IPS-18a (cell line): ENCODE measurements around the gene MUC3A.
A peak's percentile ranks its signal among the peaks of the same experiment; 100 is the strongest.

Source experiments
- H3K27ac ChIP-seq: one replicate; pipeline ENCODE4 v1.5.1; 2013; ENCODE audit warnings: low read length
- H3K27me3 ChIP-seq: one replicate; pipeline ENCODE4 v1.6.1; 2013; ENCODE audit warnings: mild to moderate bottlenecking, low read length; ENCODE audit not compliant: control insufficient read depth, insufficient read depth
- H3K36me3 ChIP-seq: one replicate; pipeline ENCODE4 v1.6.1; 2013; ENCODE audit warnings: low read depth, low read length; ENCODE audit not compliant: control insufficient read depth
- H3K4me1 ChIP-seq: one replicate; pipeline ENCODE4 v1.6.1; 2013; ENCODE audit warnings: low read depth, low read length; ENCODE audit not compliant: control insufficient read depth
- H3K4me3 ChIP-seq: one replicate; pipeline ENCODE4 v1.5.1; 2013; ENCODE audit warnings: low read length
- H3K9ac ChIP-seq: one replicate; pipeline ENCODE4 v1.6.1; 2013; ENCODE audit warnings: mild to moderate bottlenecking, low read length, moderate library complexity
- H3K9me3 ChIP-seq: one replicate; pipeline ENCODE4 v1.6.1; 2013; ENCODE audit warnings: low read depth, low read length; ENCODE audit not compliant: control insufficient read depth

Gene MUC3A

GRCh38 chr7:100949933-100950443, 654 bp downstream of the MUC3A start:
- H3K9me3 ChIP-seq: no peaks in the 10 kb centered on the region
- no peak overlapping the region for H3K4me3 ChIP-seq
- peaks cover 24% of the 10 kb centered on the region for H3K4me1 ChIP-seq
- H3K9ac ChIP-seq: no peak overlapping the region
- H3K27me3 ChIP-seq: no peaks in the 10 kb centered on the region
- H3K27ac ChIP-seq: no peak overlapping the region
- no peaks in the 10 kb centered on the region for H3K36me3 ChIP-seq

GRCh38 chr7:100951172-100951571, 1.8 kb downstream of the MUC3A start:
- Histone ChIP-seq H3K9me3 (no peaks in the 10 kb centered on the region), H3K27me3 (no peaks in the 10 kb centered on the region), H3K4me1 (peaks cover 21% of the 10 kb centered on the region), H3K9ac (no peak overlapping the region), H3K36me3 (no peaks in the 10 kb centered on the region), H3K4me3 (no peak overlapping the region), H3K27ac (no peak overlapping the region)

- Histone ChIP-seq H3K27ac (no peak overlapping the region), H3K36me3 (no peaks in the 10 kb centered on the region), H3K4me3 (no peak overlapping the region), H3K27me3 (no peaks in the 10 kb centered on the region), H3K9ac (no peak overlapping the region), H3K9me3 (no peaks in the 10 kb centered on the region), H3K4me1 (peaks cover 20% of the 10 kb centered on the region)
Measured at GRCh38 chr7:100951888-100952560, 2.7 kb downstream of the MUC3A start.

- Histone ChIP-seq H3K27me3 (no peaks in the 10 kb centered on the region), H3K4me1 (peaks cover 20% of the 10 kb centered on the region)
Measured at GRCh38 chr7:100952641-100953040, 3.3 kb downstream of the MUC3A start.

GRCh38 chr7:100957832-100958421, 8.6 kb downstream of the MUC3A start:
- Histone ChIP-seq H3K36me3 (no peaks in the 10 kb centered on the region), H3K9ac (no peak overlapping the region), H3K27ac (no peak overlapping the region), H3K9me3 (no peaks in the 10 kb centered on the region), H3K27me3 (no peaks in the 10 kb centered on the region), H3K4me3 (no peak overlapping the region), H3K4me1 (no peaks in the 10 kb centered on the region)

More at GRCh38 chr7:100952641-100953040, 3.3 kb downstream of the MUC3A start:
- H3K36me3 ChIP-seq: no peaks in the 10 kb centered on the region
- no peak overlapping the region for H3K9ac ChIP-seq
- H3K4me3 ChIP-seq: no peak overlapping the region
- no peak overlapping the region for H3K27ac ChIP-seq
- no peaks in the 10 kb centered on the region for H3K9me3 ChIP-seq

GRCh38 chr7:100959894-100960293, 10.6 kb downstream of the MUC3A start:
- Histone ChIP-seq H3K9ac (no peak overlapping the region), H3K4me1 (peaks cover 6% of the 10 kb centered on the region), H3K36me3 (no peaks in the 10 kb centered on the region), H3K27me3 (peaks cover 6% of the 10 kb centered on the region), H3K9me3 (no peaks in the 10 kb centered on the region), H3K4me3 (no peak overlapping the region), H3K27ac (no peak overlapping the region)

GRCh38 chr7:100962537-100962936, 13.2 kb downstream of the MUC3A start:
- Histone ChIP-seq H3K27ac (no peak overlapping the region), H3K4me3 (no peak overlapping the region), H3K36me3 (no peaks in the 10 kb centered on the region), H3K27me3 (peaks cover 24% of the 10 kb centered on the region), H3K9ac (no peak overlapping the region), H3K4me1 (peaks cover 19% of the 10 kb centered on the region), H3K9me3 (no peaks in the 10 kb centered on the region)

GRCh38 chr7:100963386-100963785, 14.1 kb downstream of the MUC3A start:
- H3K4me1 ChIP-seq: peaks cover 26% of the 10 kb centered on the region
- H3K27me3 ChIP-seq: peaks cover 32% of the 10 kb centered on the region
- H3K9ac ChIP-seq: no peak overlapping the region
- no peaks in the 10 kb centered on the region for H3K36me3 ChIP-seq
- H3K27ac ChIP-seq: no peak overlapping the region
- no peak overlapping the region for H3K4me3 ChIP-seq
- H3K9me3 ChIP-seq: no peaks in the 10 kb centered on the region

GRCh38 chr7:100963874-100964273, 14.5 kb downstream of the MUC3A start:
- Histone ChIP-seq H3K36me3 (no peaks in the 10 kb centered on the region), H3K9ac (no peak overlapping the region), H3K4me1 (peaks cover 26% of the 10 kb centered on the region), H3K27me3 (peaks cover 33% of the 10 kb centered on the region), H3K4me3 (no peak overlapping the region), H3K27ac (no peak overlapping the region), H3K9me3 (no peaks in the 10 kb centered on the region)

GRCh38 chr7:100964630-100965029, 15.3 kb downstream of the MUC3A start:
- Histone ChIP-seq H3K4me1 (peaks cover 26% of the 10 kb centered on the region), H3K9ac (no peak overlapping the region), H3K4me3 (peak overlapping the region; percentile 70), H3K36me3 (no peaks in the 10 kb centered on the region), H3K9me3 (no peaks in the 10 kb centered on the region), H3K27ac (no peak overlapping the region), H3K27me3 (peaks cover 33% of the 10 kb centered on the region)

GRCh38 chr7:100965045-100965722, 15.8 kb downstream of the MUC3A start:
- no peaks in the 10 kb centered on the region for H3K9me3 ChIP-seq
- peaks cover 33% of the 10 kb centered on the region for H3K27me3 ChIP-seq

More at GRCh38 chr7:100965045-100965722, 15.8 kb downstream of the MUC3A start:
- H3K4me1 ChIP-seq: peaks cover 26% of the 10 kb centered on the region
- peak overlapping the region; percentile 70 for H3K4me3 ChIP-seq
- no peak overlapping the region for H3K27ac ChIP-seq
- H3K9ac ChIP-seq: peak overlapping the region; percentile 24
- H3K36me3 ChIP-seq: no peaks in the 10 kb centered on the region
